NCI-H1436 (cell line): ENCODE measurements around the gene RITA1.
A peak's percentile ranks its signal among the peaks of the same experiment; 100 is the strongest.

Experiments
- DNase-seq: peaks from one replicate; lab custom pipeline; 2025; lab: John Stamatoyannopoulos, UW

Gene RITA1

DNA sequence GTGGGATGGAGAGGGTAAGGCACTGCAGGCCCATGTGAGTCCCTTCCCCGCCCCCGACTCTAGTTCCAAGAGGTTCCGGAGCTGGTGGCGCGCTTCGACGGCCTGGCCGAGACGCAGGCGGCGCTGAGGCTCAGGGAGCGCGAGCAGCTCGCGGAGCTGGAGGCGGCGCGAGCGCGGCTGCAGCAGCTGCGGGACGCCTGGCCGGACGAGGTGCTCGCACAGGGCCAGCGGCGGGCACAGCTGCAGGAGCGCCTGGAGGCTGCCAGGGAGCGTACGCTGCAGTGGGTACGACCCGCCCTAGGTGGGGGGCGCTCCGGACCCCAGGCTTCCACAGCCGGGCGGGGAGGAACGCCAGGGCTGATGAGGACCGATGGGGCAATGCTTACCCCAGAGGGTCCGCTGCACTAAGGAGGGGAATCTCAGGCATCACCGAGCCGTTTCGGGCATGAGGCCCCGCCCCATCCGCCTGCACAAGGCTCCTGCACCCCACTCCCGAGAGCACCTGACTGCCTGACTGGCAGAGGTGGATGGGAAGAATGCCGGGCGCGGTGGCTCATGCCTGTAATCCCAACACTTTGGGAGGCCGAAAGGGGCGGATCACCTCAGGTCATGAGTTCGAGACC is 31.1 kb upstream of the RITA1 start:
- DNase-seq, result no peak

DNA sequence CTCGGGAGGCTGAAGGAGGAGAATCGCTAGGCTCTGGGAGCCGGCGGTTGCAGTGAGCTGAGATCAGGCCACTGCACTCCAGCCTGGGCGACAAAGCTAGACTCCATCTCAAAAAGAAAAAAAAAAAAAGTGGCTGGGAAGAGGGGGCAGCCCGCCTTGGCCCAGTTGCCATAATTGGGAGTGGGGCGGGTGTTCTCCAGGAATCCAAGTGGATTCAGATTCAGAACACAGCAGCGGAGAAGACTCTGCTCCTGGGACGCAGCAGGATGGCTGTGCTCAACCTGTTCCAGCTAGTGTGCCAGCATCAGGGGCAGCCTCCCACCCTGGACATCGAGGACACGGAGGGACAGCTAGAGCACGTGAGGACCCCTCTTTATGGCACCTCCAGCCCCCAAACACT is 30.5 kb upstream of the RITA1 start:
- DNase-seq, result no peak

DNA sequence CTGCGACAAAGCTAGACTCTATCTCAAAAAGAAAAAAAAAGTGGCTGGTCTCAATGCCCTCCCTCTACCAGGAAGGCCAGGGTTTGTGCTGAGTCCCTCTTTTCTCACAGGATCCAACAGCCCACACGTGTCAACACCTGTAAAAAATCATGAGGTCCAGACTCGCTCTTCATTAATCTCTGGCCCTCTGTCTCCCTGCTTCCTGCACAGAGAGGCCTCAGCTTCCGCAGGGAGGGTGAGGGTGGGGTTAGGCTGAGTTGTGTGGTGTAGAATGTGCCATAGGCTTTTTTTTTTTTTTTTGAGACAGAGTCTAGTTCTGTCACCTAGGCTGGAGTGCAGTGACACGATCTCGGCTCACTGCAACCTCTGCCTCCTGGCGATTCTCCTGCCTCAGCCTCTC is 29.9 kb upstream of the RITA1 start:
- no peak for DNase-seq

DNA sequence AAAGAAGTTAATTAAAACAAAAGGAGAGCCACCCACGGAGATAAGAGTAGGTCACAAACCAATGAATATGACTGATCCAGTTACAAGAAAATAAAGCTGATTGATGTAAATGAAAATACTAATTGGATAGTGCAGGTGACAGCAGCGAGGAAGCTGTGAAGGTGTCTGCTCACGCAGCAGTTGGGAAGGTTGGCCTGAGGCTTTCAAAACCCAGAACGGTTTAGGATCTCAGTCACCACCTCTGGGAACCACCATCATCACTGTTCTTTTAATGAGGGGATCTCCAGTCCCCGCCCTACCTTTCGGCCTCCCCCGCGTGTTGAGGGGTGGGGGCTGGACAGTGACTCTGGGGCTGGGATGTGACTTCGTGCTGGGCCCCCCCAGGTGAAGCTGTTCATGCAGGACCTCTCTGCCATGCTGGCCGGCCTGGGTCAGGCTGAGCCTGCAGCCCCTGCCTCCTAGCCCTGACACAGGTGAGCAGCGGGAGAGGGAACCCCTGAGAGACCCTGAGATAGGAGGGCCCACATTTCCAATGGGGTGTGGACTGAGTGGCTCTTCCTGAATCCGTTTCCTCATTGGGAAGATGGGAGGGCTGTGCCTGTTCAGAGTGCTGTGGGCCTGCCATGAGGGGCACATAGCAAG is 28.2 kb upstream of the RITA1 start:
- DNase-seq, result no peak

DNA sequence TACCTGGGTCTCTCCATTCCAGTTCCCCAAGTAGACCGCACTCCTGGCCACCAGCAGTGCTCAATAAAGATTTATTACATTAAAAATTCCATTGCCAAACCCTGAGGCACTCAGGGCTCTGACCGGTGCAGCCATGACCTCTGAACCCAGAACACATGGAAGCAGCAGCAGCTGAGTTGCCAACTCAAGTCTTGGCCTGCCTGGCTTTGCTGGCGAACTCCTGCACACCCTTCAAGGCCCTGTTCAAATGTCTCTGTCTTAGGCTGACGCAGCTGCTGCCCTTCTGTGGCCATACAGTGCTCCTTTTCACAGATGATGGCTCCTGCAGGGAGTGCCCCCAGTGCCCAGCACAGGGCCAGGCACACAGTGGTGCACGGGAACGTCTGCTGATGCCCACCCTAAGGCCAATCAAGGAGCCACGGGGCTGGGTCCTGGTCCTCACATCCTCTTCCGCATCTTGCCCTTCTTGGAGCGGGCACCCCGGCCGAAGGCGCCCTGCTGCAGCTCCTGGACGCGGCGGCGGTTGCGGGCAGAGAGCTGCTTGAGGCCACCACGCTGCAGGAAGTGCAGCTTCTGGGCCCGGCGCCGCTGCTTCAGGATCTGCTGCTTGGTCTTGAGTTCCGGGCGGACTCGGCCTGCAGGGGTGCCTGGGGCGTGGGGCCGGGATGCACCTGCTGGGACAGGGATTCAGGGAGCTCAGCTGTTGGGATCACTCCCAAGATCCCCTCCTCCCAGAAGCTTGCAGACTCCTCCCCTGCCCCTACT is 26.9 kb upstream of the RITA1 start:
- DNase-seq, result no peak

DNA sequence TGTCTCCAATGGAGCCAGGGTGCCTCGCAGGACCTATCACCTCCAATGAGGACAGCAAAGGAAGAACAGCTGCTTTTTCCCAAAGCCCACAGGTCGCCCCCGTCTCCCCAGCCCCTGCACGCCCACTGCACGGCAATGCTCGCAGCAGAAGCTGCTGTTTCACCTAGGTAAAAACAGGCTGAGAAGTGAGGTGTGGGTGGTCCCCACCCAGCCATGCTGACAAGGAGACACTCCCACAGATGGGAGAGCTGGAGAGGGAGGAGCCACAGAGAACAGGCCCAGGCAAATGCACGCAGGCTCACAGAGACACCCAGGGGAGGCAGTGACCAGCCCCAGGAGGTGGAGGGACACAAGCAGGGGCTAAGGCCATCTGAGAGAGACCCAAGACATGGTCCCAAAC is 25.6 kb upstream of the RITA1 start:
- no peak for DNase-seq

DNA sequence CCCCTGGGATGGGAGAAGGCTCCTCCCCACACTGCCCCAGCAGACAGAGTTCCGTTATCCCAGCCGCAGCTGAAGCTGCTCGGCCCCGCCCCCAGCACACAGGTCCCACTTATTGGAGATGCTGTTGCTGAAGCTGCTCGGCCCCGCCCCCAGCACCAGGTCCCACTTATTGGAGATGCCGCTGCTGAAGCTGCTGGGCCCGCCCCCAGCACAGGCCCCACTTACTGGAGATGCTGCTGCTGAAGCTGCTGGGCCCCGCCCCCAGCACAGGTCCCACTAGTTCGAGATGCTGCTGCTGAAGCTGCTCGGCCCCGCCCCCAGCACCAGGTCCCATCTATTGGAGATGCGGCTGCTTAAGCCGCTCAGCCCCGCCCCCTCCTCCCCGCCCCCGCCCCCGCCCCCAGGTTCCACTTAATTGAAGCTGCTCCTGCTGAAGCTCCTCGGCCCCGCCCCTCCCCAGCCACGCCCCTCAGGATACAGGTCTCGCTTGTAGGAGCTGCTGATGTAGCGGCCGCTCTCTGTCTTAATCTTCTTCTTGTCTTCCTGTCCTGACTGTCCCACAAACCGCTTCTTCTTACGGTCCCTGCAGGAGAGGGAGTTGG is 24.0 kb upstream of the RITA1 start:
- DNase-seq, result peak; percentile 47

DNA sequence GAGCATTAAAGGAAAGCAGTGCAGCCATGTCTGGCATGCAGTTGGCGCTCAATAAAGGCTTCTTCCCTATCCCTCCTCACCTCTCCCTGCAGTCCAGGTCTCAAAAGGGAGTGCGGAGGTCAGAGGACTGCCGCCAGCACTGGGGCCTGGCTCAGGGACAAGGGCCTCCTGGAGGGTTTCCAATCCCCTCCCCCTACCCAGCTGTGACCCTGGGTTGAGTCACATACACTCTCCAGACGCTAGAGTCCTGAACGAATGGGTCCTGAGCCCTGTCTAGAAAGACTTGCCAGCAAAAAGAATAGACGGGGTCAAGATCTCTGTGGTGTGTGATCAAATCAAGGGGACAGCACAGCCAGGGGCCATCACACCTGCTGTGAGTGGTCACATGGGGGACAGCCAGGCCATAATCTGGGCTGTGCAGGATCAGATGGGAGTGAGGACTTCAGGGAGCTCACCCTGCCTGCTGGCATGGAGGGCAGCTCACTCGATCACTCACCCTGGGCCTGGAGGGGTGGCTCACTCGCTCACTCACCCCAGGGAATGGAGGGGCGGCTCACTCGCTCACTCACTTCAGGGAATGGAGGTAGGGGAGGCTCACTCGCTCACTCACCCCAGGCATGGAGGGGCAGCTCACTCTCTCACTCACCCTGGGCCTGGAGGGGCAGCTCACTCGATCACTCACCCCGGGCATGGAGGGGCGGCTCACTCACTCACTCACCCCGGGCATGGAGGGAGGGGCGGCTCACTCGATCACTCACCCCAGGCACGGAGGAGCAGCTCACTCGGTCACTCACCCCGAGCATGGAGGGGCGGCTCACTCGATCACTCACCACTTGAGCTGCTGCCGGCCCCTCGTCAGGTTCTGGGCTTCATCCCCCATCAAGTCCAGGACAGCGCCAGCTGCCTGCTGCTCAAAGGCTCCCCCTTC is 23.2 kb upstream of the RITA1 start:
- no peak for DNase-seq

DNA sequence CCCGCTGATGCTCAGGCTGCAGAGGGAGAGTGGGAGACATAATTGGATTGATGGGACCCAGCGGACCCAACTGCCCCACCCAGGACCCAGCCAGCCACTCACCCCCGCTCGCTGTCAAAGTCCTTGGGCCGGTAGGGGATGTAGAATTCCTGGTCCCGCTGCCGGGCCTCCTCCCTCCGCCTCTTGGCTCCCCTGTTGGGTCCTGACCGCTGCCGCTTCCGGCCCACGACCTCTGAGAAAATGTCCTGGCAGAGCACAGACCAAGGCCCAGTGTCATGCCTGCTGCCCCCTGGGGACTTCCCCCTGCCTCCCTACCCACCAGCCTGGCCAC is 22.5 kb upstream of the RITA1 start:
- no peak for DNase-seq

DNA sequence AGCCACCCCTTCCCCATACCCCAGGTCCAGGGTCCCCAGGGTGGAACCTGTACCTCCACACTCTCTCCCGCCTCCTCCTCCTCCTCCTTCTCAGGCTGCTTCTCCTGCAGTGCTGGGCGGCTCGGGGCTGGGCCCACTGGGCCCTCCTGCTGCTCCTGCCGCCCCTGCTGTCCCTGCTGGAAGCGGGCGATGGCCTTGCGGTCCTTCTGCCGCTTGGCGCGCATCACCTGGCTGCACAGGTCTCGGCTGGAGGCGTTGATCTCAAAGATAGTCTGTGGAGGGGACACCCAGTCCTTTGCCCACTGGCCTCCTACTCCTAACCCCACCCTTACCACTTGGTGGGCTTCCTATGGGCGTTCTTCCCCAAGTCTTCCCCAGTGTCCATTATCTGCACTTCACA is 21.5 kb upstream of the RITA1 start:
- no peak for DNase-seq

DNA sequence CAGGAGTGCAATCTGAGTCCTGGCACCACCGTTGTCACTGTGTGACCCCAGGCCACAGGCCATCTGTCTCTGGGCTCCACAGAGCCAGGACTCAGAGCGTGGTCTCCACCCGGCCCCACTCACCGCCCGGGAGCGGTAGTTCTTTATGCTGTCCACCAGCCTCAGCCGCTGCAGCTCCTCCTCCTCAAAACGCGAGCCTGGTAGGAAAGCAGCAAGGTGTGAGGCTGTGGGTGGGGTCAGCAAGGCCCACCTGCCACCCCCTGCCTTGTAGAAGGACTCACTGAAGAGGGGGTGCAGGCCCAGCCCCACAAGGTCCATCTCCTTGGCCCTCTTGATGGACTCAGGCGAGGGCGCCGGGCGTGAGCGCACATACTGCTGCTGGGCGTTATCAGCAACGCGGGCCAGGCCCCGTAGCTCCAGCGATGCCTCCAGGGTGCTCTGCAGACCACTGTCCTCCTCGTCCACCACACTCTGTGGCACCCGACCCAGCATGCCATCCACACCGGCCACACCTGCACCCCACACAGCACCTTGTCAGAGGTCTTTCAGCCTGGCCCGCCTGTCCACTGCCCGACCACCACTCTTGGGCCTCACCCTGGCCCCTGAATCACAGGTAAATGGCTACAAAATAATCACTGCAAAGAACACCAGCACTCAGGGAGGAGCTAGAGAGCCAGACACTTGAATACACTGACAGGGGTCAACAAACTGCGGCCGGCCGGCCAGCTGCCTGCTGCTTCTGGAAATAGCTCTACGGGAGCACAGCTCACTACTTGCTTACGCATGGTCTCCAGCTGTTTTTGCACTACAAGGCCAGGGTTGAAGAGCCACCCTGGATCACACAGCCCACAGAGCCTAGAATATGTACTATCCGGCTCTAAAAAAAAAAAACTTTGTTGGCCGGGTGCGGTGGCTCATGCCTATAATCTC is 19.7 kb upstream of the RITA1 start:
- no peak for DNase-seq

DNA sequence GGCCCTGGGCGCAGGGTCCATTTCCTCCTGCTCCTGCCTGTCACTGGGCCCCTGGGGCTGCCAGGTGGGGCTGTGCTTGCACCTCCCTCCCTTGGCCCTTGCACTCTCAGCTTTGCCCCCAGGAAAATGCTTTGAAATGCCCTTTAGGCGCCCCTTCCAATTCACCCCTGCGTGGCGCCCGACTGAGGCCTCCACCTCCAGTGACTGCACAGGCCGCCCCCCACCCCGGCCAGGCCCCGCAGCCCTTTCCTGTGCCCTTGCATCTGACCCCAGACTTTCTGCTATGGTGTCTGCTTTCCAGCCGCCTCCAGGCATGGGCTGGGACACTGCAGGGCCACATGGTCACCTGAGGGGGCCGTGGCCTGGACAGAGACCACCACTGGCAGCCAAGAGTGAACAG is 17.7 kb upstream of the RITA1 start:
- no peak for DNase-seq

DNA sequence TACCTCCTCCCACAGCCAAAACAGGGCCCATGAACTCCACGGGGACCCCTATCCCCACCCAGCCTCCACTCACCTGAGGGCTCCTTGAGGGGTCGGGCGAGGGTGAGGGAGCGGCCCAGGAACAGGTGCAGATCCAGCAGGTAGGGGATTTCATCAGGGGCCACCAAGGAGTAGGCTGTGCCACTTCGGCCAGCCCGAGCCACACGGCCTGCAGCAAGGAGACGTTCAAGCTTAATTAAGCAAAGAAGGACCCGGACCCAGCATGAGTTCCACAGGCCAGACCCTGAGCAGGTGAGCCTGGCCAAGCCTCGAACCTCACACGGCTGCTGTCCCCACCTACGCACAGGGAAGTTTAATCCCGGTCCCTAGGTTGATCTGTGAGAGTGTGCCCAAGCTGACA is 15.8 kb upstream of the RITA1 start:
- DNase-seq, result no peak

DNA sequence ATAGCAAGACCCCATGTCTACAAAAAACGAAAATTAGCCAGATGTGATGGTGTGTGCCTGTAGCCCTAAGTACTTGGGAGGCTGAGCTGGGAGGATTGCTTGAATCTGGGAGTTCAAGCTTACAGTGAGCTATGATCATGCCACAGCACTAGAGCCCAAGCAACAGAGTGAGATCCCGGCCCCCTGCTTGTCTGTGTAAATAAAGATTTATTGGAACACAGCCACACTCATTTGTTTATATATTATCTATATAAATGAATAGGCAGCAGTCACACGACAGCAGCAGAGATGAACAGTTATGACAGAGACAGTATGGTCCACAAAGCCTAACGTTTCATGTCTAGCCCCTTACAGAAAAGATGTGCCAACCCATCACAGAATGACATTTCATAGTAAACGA is 15.1 kb upstream of the RITA1 start:
- DNase-seq, result no peak

DNA sequence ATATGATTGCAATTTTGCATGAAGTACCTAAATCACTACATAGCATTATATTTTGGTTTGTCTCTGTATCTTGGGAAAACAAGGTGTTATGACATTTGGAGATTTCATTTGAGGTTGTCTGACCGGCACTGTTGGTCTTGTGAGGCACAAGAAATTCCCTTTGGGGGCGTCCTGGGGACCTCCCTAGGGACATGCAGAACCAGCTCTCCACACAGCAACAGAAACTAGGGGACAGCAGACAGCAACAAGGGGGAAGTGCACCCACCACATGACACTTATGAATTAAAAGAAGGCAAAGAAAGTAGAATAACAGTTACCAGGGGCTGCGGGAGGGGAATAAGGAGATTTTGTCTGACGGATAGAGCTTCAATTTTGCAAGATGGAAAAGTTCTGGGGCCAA is 14.6 kb upstream of the RITA1 start:
- no peak for DNase-seq

DNA sequence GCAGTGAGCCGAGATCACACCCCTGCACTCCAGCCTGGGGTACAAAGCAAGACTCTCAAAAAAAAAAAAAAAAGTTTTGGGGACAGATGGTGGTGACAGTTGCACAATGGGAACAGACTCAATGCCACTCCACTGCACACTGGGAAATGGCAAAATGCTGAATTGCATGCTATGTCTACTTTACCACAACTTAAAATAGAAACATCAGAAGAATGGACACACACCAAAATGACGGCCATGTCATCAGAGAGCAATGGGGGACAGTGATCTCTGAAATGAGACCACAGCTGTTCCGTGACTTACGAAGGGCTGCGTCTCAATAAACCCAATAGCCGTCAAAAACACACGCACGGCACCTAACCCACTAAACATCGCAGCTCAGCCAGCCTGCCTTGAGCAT is 14.0 kb upstream of the RITA1 start:
- no peak for DNase-seq

DNA sequence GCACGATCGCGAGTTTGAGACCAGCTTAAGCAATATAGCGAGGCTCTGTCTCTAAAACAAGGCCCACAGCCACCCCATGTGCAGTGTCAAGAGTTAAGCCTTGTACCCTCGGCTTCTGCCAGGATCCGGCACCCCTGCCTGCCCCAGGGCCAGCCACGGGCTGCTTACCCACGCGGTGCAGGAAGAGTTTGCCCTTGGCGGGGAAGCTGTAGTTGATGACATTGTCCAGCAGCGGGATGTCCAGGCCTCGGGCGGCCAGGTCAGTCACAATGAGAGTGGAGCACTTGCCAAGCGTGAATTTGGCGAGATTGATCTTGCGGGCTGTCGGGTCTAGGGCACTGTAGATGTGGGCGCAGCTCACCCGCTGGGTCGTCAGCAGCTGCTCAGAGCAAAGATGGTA is 13.3 kb upstream of the RITA1 start:
- no peak for DNase-seq

DNA sequence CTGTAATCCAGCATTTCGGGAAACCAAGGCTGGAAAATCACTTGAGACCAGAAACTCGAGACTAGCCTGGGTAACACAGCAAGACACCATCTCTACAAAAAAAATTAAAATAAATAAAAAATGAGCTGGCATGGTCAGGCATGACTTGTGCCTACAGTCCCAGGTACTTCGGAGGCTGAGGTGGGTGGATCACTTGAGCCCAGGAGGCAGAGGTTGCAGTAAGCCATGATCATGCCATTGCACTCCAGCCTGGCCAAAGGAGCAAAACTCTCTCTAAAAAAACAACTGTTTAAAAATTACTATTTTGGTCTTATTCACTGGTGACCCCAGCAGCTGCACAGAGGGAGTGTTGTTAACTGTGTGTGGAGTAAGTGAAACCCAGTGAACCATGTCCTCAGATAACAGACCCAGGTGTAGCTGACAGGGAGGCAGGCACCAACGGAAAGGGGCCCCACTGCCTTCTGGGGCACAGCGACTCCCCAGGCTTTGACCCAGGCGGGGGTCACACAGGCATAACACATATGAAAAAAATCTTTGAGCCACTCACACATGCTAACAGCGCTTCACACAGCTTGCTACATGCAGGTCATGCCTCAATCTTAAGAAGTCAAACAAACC is 12.3 kb upstream of the RITA1 start:
- no peak for DNase-seq

DNA sequence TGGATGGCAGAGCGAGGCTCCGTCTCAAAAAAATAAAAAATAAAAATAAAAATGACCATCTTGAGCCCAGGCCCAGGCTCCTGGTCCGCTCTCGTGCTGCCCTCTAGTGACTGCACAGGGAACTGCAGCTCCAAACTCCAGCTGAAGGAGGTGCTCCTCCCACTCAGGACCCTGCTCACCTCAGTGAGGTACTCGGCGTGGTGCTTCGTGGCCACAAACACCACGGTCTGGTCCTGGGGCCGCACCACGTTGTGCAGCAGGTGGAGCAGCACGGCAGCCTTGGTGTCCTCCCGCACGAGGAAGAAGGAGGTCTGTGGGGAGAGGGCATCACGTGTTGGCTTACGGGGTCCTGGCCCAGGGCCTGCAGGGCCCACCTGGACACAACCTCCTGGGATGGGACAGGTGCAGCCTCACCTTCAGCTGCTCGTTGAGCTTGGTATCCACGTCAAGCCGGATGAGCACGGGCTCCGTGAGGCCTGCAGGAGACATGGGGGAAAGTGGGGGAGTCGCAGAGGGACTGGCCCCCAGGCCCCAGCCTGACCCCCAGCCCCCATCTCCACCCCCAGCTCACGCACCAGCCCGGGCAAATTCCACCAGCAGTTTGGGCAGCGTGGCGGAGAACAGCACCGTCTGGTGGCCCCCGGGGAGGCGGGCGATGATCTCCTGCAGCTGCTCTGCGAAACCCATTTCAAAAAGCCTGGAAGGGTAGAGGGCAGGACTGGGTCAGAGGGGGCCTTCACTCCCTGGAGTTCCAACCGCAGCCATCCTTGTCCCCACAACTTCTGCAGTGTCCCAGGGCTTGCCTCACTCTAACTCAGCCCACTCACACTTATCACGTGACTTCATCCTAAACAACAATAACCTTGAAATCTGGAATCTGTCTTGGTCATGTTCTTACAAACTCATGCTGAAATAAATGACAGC is 10.8 kb upstream of the RITA1 start:
- DNase-seq, result peak; percentile 30

DNA sequence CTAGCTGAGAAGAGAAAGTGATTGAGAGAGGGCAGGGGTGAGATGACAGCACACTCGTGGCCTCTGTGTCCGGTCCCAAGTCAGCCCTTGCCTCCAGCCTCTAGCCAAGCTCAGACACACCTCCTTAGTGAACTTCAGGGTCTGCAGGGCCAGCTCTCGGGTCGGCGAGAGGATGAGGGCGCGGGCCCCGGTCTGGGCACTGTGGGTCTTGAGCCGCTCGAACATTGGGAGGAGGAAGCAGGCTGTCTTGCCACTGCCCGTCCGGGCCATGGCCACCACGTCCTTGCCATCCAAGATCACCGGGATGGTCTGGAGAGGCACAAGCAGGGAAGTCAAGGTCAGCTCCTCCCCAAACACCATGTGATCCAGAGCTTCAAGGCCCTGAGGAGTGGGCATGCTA is 6.5 kb upstream of the RITA1 start:
- no peak for DNase-seq
